Stimulated activated CD4-positive, alpha-beta T cell treated with anti-CD3 and anti-CD28 coated beads, Interleukin-1b, Interleukin-23, amount 100 ng/mL, for 48 hours (primary cell): ENCODE data around the gene GREB1.

ENCODE experiments used
- DNase-seq: peaks from one replicate; pipeline ENCODE4 v3.0.0-alpha.2; 2020

The GREB1 gene

GRCh38 chr2:11581124-11581796 lies 47.4 kb downstream of the GREB1 start:
- DNase-seq = no peak

GRCh38 chr2:11581797-11582611 lies 48.2 kb downstream of the GREB1 start:
- no peak for DNase-seq

- no peak for DNase-seq
Observed at GRCh38 chr2:11582612-11582861, 48.7 kb downstream of the GREB1 start.

DNA sequence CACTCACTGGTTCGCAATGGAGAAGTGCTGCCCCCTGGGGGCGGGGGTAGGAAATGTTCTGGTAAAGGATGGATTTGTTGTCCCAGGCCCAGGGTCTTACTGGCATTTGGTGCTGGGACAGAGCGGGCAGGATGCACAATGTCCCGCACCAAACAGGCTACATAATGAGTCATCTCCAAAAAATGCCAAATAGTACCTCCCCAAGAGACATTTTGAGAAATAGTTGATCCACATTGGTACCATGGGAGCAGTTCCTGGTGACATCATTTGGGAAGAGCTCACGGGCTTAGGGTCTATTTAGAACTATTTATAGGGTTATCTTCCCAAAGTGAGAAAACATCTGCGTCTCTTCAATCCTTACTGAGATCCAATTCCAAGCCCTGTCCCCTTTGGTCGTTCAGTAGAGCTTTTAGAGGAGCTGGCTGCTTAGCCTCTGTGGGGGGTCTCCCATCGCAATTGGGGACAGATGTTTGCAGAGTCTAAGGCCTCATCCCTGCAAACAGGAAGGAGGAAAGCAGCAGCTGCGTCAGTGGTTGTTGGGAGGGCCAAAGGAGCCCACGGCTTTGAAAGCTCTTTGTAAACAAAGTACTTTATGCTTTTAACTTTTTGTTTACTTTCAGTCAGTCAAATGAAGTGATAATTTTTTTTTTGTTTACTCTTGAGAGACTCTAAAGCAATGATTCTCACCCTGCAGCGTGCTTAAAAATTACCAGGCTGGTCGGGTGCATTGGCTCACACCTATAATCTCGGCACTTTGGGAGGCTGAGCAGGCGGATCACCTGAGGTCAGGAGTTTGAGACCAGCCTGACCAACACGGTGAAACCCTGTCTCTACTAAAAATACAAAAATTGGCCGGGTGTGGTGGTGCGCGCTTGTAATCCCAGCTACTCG lies 49.3 kb downstream of the GREB1 start:
- peak; percentile 68 for DNase-seq

- DNase-seq = peak; percentile 93
Observed at GRCh38 chr2:11583840-11584524, 50.1 kb downstream of the GREB1 start.

- DNase-seq = no peak
Observed at GRCh38 chr2:11584525-11585056, 50.7 kb downstream of the GREB1 start.

DNA sequence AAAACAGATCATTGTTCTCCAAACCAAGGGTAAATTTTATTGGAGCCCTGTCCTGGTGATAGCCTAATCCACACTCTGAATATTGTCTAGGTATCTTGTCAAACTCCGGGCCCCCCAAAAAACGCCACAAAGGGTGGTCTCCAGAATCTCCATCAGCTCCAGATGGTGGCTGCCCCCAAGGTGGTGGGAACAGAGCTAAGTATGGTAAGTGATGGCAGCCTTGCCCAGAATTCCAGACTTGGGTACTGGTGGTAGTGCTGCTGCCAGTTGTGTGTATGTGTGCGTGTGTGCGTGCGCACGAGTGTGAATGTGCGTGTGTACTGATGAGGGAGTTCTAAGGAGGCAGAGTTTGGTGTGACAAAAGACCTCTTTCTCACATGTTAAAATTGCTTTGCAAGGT lies 51.2 kb downstream of the GREB1 start:
- no peak for DNase-seq

DNA sequence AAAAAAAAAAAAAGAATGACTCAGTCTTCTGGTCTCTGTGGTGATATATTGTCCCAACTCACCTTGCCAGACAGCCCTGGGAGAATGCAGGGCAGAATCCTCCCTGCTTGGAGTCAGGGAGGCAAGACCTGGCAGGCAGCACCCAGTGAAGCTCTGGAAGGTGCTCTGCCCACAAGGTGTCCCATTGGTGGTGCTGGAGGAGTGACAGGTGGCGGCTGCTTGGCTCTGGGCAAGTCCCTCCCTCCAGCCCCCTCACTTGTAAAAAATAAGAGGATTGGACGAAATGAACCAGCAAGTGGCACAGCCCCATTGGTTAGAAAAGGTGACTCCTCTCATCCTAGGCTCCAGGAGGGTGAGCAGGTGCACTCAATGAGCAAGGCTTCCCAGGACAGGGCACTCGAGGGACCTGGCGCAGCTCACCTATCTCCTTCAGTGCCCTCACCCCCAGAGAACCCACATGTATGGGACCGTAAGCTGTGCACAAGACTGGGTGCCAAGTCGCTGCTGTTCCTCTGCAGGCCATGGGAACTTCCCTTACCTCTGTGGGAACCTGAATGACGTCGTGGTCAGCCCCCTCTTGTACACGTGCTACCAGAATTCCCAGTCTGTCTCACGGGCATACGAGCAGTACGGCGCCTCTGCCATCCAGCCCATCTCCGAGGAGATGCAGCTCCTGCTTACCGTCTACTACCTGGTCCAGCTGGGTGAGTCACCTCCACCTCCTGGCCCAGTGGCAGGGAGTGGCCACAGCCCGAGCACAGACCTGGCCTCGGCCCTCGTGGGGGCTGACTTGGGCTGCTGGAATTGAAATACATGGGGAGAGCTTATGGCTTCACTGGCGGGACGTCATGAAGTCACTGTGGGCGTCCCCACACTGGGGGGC lies 54.6 kb downstream of the GREB1 start:
- no peak for DNase-seq

DNA sequence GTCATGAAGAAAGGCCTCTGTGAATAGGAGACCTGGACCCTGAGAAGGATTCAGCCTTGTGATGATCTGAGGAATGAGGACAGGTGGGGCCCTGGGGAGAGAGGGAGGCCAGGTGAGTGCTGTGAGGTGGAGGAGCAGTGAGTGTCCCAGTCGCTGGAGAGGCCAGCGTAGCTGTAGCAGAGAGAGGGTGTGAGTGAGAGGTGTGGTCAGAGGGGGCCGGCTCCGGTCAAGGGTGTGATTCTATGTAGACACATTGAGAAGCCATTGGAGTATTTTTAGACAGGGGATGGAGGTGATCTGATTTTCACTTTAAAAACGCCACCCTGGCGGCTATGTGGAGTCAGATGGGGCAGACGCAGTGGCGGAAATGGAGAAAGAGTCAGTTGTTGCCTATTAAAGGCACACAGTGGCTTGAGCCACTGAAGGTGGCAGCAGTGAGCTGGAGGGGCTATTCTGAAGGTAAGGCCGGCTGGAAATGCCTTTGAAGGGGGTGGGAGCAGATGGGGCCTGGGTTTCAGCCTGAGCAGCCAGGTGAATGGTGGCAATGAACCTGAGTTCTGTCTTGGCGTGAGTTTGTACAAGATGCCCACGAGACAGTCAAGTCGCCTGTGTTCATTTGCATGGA lies 55.6 kb downstream of the GREB1 start:
- DNase-seq = no peak

- DNase-seq = no peak
Observed at GRCh38 chr2:11590193-11590592, 56.3 kb downstream of the GREB1 start.

- DNase-seq = no peak
Observed at GRCh38 chr2:11591091-11591490, 57.2 kb downstream of the GREB1 start.

DNA sequence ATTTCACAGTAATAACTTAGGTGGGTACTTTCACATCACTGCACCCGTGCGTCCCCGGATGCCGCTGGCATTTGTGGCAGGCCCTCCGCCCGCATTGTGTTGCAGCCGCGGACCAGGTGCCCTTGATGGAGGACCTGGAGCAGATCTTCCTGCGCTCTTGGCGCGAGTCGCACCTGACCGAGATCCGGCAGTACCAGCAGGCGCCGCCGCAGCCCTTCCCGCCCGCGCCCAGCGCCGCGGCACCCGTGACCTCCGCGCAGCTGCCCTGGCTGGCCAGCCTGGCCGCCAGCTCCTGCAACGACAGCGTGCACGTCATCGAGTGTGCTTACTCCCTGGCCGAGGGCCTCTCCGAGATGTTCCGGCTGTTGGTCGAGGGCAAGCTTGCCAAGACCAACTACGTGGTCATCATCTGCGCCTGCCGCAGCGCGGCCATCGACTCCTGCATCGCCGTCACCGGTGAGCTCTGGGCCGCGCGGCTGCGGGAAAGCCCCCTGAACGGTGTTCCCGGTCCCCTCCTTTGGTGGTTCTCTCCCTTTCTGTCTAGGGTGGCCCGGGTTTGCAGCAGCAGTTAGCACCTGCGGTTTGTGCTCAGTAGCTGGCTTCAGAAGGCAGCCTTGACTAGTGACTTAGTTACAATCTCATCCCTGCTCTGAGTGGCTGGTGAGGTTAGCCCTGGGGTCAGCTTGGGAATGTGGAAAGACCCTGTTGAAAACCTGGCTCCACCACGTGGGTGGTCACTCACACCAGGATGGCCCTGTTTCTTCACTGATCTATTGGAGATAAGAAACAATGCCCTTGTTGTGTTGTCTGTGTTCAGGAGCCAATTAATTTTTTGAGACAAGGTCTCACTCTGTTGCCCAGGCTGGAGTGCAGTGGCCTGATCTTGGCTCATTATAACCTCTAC lies 59.1 kb downstream of the GREB1 start:
- no peak for DNase-seq

DNA sequence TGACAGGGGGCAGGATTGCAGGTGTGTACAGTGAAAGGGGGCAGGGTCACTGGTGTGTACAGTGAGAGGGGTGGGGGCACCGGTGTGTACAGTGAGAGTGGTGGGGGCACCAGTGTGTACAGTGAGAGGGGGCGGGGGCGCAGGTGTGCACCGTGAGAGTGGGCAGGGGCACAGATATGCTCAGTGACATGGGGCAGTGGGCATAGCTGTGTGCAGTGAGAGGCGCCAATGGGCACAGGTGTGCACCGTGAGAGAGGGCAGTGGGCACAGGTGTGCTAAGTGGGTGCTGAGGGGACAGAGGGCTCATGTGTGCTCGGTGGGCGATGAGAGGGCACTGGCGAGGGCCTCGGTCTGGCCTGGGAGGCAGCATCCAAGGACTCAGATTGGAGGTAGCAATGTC lies 63.0 kb downstream of the GREB1 start:
- no peak for DNase-seq

- no peak for DNase-seq
Observed at GRCh38 chr2:11597538-11598225, 63.8 kb downstream of the GREB1 start.

GRCh38 chr2:11598228-11598731 lies 64.4 kb downstream of the GREB1 start:
- no peak for DNase-seq

- no peak for DNase-seq
Observed at GRCh38 chr2:11602563-11603204, 68.8 kb downstream of the GREB1 start.

GRCh38 chr2:11610624-11611242 lies 76.9 kb downstream of the GREB1 start:
- no peak for DNase-seq

DNA sequence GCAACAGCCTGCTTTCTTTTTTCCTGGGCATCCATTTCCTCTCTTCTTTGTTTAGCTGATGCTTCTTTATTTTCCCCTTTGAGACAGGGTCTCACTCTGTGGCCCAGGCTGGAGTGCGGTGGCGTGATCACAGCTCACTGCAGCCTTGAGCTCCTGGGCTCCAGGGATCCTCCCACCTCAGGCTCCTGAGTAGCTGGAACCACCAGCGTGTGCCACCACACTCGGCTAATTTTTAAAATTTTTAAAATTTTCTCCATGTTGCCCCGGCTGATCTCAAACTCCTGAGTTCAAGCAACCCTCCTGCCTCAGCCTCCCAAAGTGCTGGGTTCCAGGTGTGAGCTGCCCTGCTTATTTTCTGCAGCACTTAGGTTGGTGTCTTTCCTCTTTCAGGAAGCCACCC lies 77.4 kb downstream of the GREB1 start:
- no peak for DNase-seq
